IPS-11a (cell line): ENCODE results near the gene ADRA2B.

Experiments used
- H3K4me3 ChIP-seq: one replicate; pipeline ENCODE4 v1.5.1; 2013; ENCODE audit warnings: low read depth, low read length, control low read depth

The ADRA2B gene

DNA sequence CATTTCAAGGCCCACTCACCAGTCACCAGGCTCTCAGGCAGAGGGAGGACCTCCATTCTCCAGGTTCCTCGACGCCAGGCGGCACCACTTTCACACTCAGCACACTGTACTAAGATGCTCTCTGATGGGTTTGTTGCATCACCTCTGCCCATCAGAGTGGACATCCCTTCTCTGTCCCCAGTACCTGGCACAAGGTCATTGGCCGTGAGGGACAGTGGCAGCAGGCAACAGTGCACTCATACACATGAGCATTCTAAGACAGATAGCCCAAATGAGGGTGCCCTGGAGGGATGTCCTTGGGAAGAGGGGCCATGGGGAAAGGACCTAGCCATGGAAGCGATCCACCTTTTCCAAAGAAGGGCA is 3.0 kb upstream of the ADRA2B start:
- no peak overlapping the region for H3K4me3 ChIP-seq

DNA sequence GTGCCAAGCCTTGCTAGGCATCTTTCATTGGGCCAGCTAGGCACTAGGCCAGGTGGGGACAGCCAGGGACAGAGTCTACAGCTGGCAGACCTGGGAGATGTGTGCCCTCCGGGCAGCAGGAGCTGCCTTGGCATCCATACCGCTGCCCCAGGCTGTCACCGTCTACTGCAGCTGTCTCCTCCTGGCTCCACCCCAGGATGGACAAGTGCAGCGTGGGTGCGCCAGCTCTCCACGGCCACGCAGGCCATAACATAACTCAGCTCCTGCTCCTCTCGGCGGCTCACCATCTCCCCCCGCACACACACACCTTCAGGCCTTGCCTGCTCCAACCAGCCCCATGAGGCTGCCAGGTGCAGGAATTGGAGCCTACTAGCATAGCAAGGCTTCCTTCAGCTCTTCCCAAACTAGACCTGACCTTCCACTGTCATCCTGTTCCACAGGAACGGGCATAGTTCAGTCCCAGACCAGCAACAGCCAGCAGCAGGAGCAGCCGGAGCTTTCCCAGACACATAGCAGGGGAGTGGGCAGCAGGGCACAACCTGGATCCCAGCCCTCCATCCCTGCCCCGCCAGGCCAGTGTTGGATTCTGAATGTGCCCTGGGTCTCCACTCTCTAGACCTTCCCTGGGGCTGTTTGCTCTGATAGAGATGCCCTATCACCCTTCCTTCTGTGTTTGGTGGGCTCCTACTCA is 2.5 kb upstream of the ADRA2B start:
- no peak overlapping the region for H3K4me3 ChIP-seq

DNA sequence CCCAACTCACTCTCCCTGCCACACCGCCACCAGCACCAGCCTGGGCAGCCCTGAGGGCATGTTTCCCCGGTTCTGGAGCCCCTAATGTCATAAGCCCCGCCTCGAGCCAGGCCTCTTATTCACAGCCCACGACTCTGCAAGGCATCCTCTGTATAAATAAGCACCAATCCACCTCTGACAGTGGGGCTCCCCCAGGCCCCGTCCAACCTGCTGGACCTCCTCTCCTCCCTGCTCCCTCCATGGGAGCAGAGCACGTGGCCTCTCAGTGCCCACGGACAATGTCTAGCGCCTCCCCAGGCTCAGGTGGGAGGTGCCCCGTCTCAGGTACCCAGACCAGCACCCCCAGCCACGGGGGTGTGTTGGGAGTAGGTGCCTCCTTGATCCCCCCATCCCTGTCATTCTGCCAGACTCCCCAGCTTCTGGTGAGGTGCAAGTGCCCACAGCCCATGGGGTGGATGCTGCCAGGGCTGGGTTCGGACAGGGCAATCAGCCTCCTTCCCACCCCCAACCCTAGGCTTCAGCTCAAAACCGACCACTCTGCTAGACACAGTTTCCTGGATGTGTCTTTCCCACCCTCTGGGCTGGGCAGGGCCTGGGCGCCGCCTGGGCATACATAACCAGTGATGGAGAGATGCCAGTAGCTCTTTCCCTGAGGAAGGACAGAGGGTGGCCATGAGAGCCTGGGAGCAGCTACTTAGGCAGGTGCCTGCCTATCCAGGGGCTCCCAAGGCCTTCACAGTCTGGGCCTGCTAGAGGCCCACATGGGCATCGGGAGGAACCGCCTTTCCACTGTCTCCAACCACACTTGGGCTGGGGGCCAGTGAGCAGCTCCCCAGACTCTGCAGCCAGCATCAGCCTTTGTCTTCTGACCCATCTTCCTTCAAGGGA is 1.6 kb upstream of the ADRA2B start:
- H3K4me3 ChIP-seq: no peak overlapping the region

DNA sequence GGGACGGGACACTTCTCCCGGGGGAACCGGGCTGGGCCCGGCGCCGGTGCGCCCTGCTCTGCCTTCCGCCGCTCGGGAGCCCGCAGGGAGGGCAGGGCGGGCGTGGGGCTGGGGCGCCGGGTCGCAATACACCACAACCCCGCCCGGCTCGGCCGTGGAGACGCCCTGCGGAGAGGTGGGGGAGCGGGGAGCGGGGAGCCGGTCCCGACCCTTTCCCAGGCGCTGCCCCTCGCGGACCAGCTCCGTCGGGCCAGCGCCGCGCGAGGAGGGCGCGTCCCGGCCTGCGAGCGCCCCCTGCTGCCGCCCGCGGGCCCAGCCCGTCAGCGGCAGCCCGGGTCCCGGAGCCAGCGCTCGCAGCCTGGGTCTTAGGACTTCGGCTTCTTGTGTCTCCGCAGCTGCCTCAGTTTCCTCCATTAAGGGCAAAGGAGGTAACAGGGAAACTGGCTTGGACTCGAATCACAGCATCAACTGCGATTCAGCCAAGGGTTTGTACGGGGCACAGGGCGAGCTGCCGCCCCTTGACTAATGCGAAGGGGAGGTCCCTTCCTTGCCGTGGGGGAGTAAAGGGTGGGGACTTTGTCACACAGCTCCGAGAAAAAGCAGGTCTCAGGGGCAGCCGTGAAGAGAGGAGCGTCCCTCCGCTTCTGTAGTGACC is 635 bp upstream of the ADRA2B start:
- H3K4me3 ChIP-seq: peak overlapping the region; percentile 53

DNA sequence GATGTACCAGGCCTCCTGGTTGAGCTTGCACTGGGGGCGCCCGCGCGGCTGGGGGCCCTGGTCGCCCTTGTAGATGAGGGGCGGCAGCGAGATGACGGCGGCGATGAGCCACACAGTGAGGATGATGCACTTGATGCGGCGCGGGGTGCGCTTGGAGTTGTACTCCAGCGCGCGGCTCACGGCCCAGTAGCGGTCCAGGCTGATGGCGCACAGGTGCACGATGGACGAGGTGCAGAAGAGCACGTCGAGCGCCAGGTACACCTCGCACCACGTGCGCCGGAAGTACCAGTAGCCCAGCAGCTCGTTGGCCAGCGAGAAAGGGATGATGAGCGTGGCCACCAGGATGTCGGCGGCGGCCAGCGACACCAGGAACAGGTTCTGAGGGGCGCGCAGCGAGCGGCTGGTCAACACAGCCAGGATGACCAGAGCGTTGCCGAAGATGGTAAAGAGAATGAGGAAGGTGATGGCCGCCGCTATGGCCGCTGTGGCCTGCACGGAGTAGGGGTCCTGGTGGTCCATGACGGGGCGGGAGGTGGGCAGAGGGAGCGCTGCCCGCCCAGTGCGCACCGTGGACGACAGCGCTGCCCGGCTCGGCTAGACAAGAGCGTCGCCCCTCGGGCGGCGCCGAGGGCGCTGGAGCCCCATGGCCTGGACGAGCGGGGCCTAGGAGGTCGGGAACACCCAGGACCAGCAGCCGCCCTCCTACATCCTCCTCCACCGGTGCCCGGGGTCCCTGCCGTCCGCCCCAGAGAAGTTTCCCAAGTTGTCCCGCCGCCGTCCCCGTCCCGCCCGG is 544 bp downstream of the ADRA2B start:
- H3K4me3 ChIP-seq: peak overlapping the region; percentile 53

DNA sequence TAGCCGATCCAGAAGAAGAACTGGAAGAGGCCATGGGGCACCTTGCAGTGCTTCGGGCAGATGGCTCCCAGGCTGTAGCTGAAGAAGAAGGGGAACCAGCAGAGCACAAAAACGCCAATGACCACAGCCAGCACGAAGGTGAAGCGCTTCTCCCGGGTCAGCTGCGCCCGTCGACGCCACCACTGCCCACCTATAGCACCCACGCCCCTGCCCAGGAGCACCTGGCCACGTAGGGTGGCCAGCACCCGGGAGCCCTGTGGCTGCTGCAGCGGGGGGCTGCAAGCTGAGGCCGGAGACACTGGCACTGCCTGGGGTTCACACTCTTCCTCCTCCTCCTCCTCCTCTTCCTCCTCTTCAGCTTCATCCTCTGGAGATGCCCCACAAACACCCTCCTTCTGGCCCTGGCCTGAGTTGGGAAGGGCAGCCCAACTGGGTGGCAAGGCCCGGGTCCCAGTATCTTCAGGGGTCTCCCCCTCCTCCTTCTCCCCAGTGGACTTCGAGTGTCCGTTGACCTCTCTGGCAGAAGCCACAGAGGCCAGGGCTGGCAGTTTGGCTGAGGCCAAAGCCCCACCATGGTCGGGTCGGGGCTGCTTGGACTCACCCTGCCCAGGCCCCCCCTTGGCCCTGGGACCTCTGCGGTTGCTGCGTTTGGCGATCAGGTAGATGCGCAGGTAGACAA is 1.3 kb downstream of the ADRA2B start:
- H3K4me3 ChIP-seq: no peak overlapping the region

DNA sequence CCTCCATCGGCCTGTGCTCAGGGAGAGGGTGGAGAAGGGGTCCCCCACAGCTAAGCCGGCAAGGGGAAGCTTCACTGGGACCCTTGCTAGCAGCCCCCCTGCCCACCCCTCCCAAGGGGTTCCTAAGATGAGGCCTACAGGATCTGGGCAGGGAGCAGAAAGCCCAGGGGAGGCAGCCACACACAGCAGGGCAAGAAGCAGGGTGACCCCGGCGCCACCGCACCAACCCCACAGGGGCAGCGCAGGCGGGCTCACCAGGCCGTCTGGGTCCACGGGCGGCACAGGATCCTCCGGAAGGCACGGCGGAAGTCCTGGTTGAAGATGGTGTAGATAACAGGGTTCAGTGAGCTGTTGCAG is 1.8 kb downstream of the ADRA2B start:
- no peak overlapping the region for H3K4me3 ChIP-seq

DNA sequence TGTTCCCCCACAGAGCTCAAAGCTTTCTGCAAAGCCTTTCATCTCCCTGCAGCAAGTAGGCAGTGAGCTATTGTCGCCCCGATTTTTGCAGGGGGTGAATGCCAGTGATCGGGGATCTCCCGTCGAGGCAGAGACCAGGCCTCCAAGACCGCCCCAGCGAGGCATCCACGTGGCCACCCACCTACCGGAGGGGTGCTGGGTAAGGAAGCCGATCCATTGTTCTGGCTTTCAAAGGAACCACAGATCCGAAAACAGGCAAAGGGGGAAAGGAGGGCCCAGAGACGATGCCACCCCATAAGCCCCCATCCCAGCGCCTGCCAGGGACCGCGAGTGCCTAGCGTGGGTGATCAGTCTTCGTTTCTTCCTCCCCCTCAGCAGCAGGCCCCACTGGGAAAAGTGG is 2.4 kb downstream of the ADRA2B start:
- H3K4me3 ChIP-seq: no peak overlapping the region

DNA sequence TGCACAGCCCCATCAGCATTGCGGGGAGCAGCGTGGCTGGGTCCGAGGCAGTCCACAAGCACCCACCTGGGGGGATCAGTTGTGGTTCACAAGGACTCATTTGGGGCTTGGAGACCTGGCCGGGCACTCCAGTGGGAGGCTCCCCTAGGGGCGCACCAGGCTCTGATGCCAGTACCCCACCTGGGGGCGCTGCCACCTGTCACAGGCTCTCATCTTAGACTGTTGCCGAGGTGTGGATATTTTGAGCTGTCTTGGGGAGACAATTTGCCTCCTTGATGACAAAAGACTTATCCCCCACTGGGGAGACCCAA is 3.0 kb downstream of the ADRA2B start:
- no peak overlapping the region for H3K4me3 ChIP-seq

DNA sequence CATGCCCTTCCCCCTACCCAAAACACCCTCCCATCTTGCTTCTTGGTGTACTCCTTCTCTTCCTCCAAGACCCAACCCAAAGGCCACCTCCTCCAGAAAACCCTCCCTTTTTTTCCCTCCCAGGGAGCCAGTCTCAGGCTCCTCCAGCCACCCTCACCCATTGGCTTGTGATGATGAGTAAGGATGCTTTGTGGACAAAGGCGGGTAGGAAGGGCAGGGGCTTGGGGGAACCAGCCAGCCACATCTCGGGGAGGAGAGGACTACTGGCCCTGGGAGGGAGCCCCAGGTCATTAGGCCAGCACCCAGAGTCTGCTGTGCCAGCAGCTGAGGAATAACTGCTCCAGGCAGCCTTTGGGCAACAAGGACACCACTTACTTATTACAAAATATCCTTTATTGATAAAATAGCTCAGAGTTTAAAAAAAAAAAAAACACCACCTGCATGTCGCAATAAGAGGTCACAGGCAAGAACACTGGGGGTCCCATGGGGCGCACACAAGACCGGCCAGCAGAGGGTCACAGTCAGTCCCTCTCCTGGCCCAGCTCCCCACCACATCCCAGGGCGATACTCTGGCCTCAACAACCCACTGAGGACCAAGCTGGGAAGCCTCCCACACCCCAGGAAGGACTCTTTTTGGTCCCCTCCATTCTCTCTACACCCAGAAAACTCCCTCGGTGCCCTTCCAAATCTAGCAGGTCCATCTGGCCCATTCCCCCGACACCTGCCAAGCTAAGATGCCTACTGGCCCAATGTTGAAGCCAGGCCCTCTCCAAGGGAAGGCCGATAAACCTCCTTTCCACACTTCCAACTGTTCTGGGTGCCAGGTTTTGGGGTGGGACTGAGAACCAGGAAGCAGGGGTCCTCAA is 3.6 kb downstream of the ADRA2B start:
- no peak overlapping the region for H3K4me3 ChIP-seq

DNA sequence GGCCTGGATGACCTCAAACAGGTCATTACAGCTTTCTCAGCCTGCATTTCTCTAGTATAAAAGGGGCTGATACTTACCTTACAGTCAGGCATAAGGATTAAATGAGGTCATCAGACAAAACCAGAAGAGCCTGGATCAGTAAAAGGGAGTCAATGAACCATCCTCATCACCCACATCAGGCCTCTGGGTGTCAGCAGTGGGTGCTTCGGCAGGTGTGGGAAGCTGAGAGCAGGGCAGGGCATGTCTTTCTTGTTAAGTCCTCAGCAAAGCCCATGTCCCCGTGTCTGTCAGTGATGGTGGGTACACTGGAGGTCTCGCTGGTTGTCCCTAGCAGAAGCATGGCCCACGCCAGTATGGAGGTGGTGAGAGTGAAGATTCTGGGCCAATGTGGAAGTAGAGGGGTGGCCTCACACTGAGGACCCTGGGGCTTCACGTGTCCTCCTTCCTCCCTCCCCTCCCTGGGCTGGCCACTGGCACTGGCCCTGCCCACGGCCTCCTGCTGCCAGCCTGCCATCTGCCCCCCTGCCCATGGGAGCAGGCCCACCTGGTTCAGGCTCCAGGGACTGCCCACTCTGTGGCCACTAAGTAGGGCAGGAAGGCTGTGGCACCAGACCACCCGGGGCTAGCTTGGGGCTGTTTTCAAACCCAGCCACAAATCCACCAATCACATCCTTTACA is 4.4 kb downstream of the ADRA2B start:
- H3K4me3 ChIP-seq: no peak overlapping the region

DNA sequence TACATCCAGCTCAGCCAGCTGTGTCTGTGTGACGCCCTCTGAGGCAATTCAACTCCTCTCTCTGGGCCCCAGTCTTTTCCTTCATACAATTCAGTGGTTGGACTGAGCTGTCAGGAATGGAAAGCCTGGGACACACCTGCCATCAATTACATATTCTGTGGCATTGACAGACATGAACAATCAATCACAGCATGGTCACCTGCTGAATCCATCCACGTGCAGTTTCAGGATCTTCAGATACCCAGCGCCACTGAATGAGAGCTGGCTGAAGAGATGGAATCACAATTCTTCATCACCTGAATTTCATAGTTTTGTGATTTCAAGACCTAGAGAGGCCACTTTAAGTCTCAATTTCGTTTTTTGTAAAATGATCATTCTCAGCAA is 5.1 kb downstream of the ADRA2B start:
- H3K4me3 ChIP-seq: no peak overlapping the region

DNA sequence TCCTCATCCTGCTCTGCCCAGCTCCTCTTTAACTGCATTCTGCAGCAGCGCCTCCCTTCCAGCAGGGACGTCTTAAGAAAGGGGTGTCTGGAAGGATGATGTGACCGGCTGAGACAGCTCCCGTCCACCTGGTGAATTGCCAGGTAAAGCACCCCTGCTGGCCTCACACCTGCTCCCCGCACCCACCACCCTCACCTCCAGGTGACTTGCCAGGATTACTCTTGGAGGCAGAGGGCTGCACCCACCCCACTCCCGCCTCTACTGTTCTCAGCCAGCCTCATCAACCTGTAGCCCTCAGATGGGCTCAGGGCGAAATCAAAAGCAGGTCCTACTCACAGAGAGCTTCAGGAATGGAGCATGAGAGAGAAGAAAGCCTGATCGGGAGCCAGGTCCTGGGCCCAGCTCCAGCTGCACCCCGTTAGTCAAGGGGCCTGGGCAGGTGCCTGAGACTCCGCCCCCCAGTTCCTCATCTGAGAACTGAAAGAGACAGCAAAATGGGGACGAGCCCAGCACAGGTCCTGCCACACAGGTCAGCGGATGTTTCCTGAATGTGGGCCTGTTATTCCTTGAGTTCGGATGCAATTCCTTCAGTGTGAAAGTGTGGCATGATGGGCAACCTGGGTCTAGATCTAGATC is 5.6 kb downstream of the ADRA2B start:
- H3K4me3 ChIP-seq: no peak overlapping the region

DNA sequence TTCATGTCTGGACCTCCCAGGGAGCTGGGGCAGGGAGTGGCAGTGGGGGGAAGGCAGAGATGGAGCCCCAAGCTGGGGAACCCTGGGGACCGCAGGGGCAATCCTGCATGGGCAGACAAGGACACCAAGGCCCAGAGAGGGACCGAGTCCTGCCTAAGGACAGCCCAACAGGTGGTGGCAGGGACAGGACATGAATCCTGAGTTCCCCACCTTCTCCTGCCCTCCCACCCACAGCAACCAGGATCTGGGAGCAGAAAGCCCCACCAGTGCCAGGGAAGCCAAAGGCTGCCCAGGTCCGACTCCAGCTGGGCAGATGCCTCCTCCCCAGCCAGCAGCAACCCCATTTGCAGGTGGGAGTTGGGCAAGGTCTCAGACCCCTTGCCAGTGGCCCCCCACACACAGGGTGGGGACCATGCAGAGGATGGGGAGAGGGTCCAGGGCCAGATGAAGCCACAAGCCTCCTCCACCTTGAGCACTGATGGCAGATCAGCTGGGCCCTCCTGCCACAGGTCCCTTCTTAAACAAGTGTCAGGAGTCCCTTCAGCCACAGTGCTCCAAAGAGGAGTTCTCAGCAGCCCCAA is 6.3 kb downstream of the ADRA2B start:
- H3K4me3 ChIP-seq: no peak overlapping the region

DNA sequence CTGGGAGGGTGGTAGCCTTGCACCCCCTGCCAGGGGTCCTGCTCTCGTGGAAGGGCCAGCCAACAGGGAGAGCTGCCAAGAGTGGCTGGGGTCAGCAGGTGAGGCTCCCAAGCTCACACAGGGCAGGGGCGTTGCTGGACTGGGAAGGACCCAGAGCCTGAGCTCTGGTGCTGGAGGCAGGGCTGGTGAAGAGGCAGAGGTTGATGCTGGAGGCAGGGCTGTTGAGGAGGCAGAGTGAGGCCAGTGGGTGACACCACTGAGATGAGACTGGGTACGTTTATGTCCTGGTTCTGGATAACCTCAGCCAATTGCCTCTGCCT is 7.0 kb downstream of the ADRA2B start:
- H3K4me3 ChIP-seq: no peak overlapping the region

DNA sequence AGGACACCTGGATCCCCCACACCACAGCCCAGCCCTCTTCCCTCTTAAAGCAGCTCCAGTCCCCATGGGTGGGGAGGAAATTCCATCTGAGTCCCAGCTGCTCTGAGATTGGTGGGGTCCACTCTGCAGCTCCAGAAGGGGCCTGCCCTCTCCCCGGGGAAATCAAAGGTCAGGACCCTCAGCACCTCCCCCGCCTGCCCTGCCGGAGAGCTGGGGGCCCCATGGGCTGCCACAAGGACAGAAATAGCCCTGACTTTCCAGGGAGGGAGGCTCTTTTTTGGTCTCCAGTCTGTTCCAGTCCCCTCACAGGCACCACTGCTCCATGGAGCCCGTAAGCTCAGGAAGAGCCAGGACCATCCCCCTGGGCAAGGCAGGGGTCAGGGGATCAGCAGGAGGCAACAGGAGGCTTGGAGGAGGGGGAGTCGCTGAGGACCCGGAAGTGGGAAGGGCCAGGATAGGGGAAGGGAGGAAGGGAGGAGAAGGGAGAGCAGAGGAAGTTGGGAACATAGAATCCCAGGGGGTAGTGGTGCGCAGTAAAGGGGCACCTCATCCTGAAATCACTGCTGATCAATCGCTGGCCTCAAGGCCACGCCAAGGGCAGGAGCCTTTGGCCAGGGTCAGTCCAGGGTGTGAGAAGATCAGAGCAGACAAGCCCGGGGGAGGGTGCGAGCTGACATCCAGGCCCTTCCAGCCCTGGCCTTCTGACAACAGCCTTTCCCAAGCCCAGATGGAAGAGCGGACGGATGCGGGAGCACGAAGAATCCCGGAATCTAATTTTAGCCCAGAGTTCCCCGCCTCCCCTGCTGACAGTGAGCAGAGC is 7.6 kb downstream of the ADRA2B start:
- H3K4me3 ChIP-seq: no peak overlapping the region

DNA sequence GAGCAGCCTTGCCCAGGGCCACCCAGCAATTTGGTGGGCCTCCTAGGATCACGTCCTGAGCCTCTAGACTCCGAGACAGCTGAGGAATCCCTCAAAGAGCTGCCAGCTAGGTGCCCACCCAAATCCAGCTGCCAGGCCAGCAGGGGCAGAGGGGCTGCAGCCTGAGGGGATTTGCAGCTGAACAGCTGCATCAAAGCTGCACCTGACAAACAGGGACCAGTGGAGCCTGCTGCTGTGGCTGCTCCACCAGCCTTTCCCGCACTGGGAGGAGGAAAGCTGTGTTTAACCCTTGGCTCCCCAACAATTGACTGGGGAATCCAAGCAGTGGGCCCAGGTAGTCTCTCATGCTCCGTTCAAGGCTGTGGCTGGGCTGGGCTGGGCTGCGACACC is 8.2 kb downstream of the ADRA2B start:
- H3K4me3 ChIP-seq: no peak overlapping the region

DNA sequence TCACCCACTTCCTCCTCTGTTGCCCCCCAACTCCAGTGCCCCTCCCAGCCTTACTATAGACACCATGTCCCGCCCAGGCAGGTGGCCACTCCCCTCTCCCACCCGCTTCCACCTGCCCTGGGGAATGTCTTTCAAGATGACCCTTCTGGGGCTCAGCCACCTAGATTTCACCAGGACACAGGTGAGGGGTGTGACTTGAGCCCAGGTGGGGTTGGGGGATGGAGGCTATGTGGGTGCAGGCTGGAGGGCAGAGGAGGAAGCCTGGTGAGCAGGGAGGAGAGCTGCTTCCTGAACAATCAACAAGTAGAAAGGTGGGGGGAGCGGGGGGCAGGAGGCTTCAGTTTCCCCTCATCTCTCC is 8.7 kb downstream of the ADRA2B start:
- no peak overlapping the region for H3K4me3 ChIP-seq
